ENCODE data around the gene UBE2F. TPM values are rescaled to one million over a fixed set of nuclear protein-coding genes. Genes with fewer than 3 reads are reported as not detected.

Gene UBE2F
- total and polyA plus RNA-seq, 9 of the 15 experiments (the other 6 are each of a cell fraction or from before 2014, with no cell fraction given), result 18.1 to 88.1 (median 53.0) TPM

- peak; percentile 96 for TF ChIP-seq ATF3 (IDR thresholded peaks at IDR 0.05)
- peak; percentile 87 for TF ChIP-seq ATF3 (CRISPR knock-in tag; conservative IDR thresholded peaks at IDR 0.05)
- peak; percentile 92 for TF ChIP-seq FOXK2 (conservative IDR thresholded peaks at IDR 0.05 in 1 of 2, IDR thresholded peaks at IDR 0.05 in 1 of 2; ENCODE audit: low read depth in 2 of 2)
- peak; percentile 80 for TF ChIP-seq ILK (tag; IDR thresholded peaks at IDR 0.05; ENCODE audit: borderline replicate concordance, low read depth)
- TF ChIP-seq ZNF124 (CRISPR knock-in tag; IDR thresholded peaks at IDR 0.05), result no peak
- no peak for TF ChIP-seq U2AF1 (optimal IDR thresholded peaks at IDR 0.05; ENCODE audit: low read depth, low read length)
- TF ChIP-seq CBX2 (IDR thresholded peaks at IDR 0.05; ENCODE audit: insufficient read depth, low read length, poor library complexity, severe bottlenecking), result no peak
- peak; percentile 74; the same call in 1 of the 2 replicates for TF ChIP-seq GATAD2B (IDR thresholded peaks at IDR 0.05; ENCODE audit: borderline replicate concordance)
- peak; percentile 83 for TF ChIP-seq OTX1 (CRISPR knock-in tag; IDR thresholded peaks at IDR 0.05)
- TF ChIP-seq EP400 (IDR thresholded peaks at IDR 0.05), result peak; percentile 79
- peak; percentile 98 for TF ChIP-seq ZNF589 (CRISPR knock-in tag; IDR thresholded peaks at IDR 0.05; ENCODE audit: low read depth)
- TF ChIP-seq TRIM24 (IDR thresholded peaks at IDR 0.05), result peak; percentile 99
- no peak for TF ChIP-seq ZNF436 (CRISPR knock-in tag; IDR thresholded peaks at IDR 0.05)
- TF ChIP-seq ELF4 (CRISPR knock-in tag; IDR thresholded peaks at IDR 0.05), result peak; percentile 90
- TF ChIP-seq NEUROD1 (IDR thresholded peaks at IDR 0.05; ENCODE audit: borderline replicate concordance, low read depth, low read length, partially characterized antibody), result peak; percentile 92
- peak; percentile 91 for TF ChIP-seq MTA1 (IDR thresholded peaks at IDR 0.05; ENCODE audit: borderline replicate concordance)
- TF ChIP-seq SETDB1 (IDR thresholded peaks at IDR 0.05; ENCODE audit: low read length), result no peak
- TF ChIP-seq ZNF41 (CRISPR knock-in tag; conservative IDR thresholded peaks at IDR 0.05), result peak; percentile 87
- TF ChIP-seq FOXK1 (CRISPR knock-in tag; IDR thresholded peaks at IDR 0.05; ENCODE audit: borderline replicate concordance), result no peak
- TF ChIP-seq FOS (IDR thresholded peaks at IDR 0.05; ENCODE audit: extremely low read depth, insufficient read length), result no peak
- no peak; the same call in 1 of the 2 replicates for TF ChIP-seq POLR2H (tag; IDR thresholded peaks at IDR 0.05; ENCODE audit: low read depth)
- peak; percentile 77; the same call in 1 of the 2 replicates for TF ChIP-seq PPARD (CRISPR knock-in tag; IDR thresholded peaks at IDR 0.05)
- TF ChIP-seq CBFA2T2 (conservative IDR thresholded peaks at IDR 0.05), result peak; percentile 99
- no peak for TF ChIP-seq ZNF347 (CRISPR knock-in tag; IDR thresholded peaks at IDR 0.05; ENCODE audit: low read depth)
- no peak for TF ChIP-seq COPS2 (conservative IDR thresholded peaks at IDR 0.05)
- peak; percentile 99 for TF ChIP-seq POLR2AphosphoS5 (IDR thresholded peaks at IDR 0.05; ENCODE audit: control insufficient read depth, insufficient read depth, low read depth, low read length)
- TF ChIP-seq KLF6 (CRISPR knock-in tag; IDR thresholded peaks at IDR 0.05; ENCODE audit: borderline replicate concordance), result peak; percentile 96
- TF ChIP-seq PHF20 (IDR thresholded peaks at IDR 0.05; ENCODE audit: partially characterized antibody), result peak; percentile 20
- peak; percentile 88 for TF ChIP-seq VEZF1 (CRISPR knock-in tag; IDR thresholded peaks at IDR 0.05)
Measured at GRCh38 chr2:237964578-237965404, 2.0 kb upstream of the UBE2F start (continued).

Data from K562 (cell line).